HG03039 (cell line): ENCODE results near the gene STK4.

Source experiments
- ATAC-seq: cut with Tn5 transposase; IDR thresholded peaks from one replicate; pipeline ENCODE4 v1.9.1; 2021; ENCODE audit warnings: mild to moderate bottlenecking, moderate library complexity; ENCODE audit not compliant: unreplicated experiment

The STK4 gene

DNA sequence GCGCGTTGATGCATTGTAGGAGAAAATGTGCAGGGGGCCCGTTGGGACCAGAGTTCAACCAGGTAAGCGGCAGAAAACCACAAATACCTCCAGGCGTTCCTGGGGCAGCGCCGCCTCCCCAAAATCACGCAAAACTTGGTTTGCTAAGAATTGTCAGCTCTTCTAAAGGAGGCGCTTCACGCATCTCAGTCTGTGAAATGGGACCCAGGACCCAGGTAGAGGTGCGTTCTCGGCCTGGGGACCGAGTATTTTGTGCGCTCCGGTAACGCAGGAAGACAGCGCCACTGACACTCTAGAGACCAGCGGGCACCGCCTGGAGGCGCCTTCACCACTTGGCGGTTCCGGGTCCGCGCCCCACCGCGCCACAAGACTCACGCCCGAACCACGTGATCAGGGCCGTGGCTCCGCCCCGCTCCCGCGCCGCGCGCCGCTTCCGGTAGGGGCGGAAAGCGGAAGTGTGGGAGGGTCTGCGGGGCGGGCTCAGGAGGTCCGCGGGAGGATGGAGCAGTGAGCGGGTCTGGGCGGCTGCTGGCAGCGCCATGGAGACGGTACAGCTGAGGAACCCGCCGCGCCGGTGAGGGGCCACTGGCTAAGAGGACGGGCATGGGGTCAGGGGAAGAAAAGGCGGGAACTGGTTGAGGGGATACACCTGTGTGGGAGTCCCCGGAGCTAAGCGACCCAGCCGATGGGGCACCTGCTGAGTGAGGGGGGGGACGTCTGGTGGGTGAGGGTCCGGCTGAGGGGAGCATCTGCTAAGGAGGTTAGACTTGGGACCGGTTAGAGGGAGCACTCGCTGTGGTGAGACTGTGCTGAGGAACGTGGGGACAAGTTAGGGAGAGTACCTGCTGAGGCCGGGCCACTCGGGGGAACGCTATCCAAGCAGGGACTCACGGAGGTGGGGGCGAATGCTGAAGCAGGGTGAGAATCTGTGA lies at the start of gene STK4:
TSS of gene STK4 (plus strand) at position 483 of the 932 bp plus-strand sequence. CDS start at position 540, 57 bp downstream.
- peak; percentile 59 for ATAC-seq

DNA sequence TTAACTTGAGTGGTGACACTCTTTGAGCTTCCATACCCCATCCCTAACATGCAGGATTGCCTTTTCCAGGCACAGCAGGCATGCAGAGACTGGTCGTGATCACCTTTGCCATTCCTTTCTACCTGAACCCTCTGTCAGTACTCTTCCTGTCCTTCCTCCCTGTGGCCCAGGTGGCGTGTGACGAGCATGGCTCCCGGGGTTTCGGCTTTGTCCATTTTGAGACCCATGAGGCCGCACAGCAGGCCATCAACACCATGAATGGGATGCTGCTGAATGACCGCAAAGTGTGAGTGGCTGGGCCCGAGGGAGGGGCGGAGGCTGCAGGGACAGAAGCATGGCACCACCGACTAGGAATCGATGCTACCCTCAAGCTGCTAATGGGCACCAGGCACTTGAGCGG lies 49.7 kb upstream of the STK4 start:
- no peak for ATAC-seq

DNA sequence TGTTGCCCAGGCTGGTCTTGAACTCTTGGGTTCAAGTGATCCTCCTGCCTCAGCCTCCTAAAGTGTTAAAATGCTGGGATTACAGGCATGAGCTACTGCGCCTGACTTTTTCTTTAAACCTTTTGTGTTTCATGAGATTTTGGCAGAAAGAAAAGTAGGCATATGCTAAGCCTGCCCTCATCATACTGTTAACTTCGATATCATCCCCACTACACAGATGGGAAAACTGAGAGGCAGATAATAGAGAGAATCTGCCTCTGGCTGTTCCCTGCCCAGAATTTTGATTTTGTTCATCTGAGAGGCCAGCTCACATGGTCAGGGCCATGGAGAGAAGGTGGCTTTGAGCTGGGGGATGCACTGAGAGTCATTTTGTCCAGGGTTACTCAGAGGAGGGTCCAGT lies 48.9 kb upstream of the STK4 start:
- no peak for ATAC-seq

DNA sequence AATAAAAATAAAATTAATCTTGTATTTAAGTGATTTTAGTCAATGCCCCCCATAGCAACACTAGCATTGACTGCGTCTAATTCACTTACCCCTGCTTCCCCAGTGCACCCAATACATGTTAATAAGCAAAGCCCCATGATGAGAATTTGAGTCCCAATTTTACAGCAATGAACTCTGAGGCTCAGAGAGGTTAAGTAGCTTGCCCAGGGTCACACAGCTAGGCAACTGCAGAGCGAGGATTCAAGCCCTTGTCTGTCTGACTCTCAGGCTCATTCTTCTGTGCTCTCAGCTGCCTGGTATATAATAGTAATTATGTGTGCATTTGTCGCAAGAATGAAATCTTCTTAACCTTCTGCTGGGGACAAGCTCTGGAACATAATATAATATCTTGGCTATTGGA lies 48.0 kb upstream of the STK4 start:
- no peak for ATAC-seq

DNA sequence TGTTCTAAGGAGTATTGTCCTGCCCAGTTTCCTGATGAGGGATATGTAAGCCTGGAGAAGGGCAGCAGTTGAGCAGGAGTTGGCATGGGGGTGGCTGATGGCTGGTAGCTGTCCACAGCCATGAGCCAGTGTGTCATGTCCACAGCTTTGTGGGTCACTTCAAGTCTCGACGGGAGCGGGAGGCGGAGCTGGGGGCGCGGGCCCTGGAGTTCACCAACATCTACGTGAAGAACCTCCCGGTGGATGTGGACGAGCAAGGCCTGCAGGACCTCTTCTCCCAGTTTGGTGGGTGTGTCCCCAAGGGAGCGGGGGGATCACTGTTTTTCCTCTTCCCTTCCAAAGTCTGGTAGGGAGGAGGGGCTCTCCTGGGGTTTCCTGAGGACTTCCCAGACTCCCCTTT lies 47.6 kb upstream of the STK4 start:
- ATAC-seq = no peak

DNA sequence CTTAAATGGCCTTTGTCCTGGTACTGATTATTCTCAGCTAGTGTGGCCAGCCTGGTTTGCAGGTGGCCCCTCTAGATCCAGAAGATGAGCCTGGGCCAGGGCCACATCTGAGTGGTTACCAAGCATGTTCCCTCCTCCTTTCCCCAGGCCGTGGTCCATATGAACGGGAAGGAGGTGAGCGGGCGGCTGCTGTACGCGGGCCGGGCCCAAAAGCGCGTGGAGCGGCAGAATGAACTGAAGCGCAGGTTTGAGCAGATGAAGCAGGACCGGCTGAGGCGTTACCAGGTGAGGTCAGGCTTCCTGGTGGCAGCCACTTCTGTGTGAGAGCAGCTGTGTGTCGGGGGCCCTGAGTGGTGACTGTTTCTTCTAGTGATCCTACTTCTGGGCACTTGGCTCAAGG lies 44.9 kb upstream of the STK4 start:
- no peak for ATAC-seq

DNA sequence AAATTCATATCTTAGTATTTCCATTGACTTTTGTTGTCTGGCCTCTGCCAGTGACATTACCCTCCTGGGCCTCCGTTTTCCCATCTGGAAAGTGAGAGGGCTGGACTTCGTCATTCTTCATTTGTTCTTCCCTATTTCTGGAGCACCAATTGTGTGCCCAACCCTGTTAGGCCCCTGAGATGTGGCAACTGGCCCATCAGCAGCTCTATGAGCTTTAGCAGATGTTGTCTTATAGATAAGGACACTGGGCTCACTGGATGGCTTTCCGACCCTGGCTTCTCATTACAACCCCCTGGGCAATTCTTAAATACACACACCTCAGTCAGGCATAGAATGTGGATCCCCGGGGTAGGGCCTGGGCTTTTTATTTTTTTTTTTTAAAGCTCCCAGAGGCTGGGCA lies 41.8 kb upstream of the STK4 start:
- ATAC-seq = no peak

DNA sequence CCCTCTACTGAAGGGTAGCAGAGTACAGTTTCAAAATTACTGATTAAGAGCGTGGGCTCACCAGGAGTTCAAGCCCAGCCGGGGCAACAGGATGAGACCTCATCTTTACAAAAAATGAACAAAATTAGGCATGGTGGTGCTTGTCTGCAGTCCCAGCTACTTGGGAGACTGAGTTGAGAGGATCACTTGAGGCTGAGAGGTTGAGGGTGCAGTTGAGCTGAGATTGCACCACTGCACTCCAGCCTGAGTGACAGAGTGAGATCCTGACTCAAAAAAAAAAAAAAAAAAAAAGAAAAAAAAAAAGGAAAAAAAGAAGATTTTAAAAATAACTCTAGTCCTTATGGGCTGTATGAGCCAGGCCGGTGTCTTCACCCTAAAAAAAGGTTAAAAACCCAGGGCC lies 37.7 kb upstream of the STK4 start:
- ATAC-seq = no peak

DNA sequence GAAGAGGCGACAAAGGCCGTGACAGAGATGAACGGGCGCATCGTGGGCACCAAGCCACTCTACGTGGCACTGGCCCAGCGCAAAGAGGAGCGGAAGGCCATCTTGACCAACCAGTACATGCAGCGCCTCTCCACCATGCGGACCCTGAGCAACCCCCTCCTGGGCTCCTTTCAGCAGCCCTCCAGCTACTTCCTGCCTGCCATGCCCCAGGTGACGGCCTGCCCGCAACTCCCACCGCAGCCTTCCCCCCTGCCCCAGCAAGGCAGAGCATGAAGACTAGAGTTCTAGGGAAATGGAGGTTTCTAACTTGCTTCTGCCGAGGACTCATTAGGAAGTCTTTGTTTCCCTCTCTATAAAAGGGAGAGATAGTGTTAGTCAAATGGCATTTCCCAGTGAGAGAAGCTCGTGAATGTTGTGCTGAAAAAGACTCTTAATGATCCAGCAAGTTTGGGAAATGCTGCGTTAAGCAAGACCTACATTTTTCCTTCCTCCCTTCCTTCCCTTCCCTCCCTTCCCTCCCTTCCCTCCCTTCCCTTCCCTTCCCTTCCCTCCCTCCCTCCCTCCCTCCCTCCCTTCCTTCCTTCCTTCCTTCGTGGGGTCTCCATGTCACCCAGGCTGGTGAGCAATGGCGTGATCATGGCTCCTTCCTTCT lies 35.7 kb upstream of the STK4 start:
- no peak for ATAC-seq

DNA sequence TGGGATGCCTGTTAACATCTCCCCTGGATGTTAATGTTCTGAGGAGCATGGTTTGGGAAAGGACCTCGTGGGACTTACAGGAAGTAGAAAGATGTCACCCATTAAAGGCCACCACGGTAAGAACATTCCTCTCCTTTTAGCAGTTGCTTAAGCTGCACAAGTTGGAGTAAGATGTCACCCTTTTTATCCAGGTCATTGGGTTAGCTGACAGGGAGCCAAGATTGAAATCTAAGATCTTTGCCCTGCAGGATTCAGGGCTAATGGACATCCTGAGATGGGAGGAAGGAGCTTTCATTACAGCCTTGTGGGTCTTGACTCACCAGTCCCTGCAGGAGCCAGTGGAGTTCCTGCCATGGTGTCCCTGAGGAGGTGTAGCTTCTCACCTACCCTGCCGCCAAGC lies 34.4 kb upstream of the STK4 start:
- no peak for ATAC-seq

DNA sequence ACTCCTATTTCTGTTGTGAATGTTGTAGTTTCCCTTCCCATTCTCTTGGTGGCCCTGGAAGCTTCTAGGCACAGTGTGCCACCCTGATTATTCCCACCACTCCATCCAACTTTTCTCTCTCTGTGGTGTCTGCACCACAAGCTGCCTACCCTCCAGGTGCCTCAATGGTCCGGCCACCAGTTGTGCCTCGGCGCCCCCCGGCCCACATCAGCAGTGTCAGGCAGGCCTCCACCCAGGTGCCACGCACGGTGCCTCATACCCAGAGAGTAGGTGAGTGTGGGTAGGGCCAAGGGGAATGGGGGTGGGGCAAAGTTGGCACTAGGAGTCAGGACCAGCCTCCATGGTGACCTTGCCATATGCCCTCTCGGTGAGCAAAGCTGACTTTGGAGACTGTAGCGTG lies 33.4 kb upstream of the STK4 start:
- ATAC-seq = no peak

DNA sequence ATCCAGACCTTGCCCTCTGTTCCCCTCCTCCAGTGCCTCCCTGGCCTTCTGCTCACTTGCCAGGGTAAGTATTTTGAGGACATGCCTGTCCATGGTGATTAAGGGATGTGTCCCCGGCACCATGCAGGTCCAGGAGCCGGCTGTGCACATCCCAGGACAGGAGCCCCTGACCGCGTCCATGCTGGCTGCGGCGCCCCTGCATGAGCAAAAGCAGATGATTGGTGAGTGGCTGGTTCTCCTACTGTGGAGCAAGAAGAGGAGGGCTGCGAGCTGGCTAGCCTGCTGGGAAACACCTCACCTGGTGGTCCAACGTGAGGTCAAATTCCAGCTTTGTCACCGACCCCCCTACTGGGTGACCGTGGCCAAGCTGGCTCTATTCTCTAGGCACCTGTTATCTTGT lies 29.8 kb upstream of the STK4 start:
- ATAC-seq = no peak

DNA sequence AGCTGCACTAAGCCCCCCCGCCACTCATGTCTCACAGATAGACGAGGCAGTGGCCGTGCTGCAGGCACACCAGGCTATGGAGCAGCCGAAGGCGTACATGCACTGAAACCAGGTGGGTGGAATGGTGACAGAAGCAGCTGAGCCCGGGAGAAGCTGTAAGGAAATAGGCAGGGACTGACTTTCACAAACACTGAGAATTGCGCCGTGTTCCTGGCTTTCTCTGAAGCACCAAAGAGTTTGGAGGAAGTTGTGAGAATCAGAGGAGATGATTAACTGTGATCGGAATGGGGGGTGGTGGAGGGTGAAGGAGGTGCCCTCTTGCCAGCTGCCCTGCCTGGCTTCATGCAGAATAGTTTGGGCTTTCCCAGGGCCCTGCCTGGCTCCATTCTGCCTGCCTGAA lies 27.7 kb upstream of the STK4 start:
- ATAC-seq = no peak

DNA sequence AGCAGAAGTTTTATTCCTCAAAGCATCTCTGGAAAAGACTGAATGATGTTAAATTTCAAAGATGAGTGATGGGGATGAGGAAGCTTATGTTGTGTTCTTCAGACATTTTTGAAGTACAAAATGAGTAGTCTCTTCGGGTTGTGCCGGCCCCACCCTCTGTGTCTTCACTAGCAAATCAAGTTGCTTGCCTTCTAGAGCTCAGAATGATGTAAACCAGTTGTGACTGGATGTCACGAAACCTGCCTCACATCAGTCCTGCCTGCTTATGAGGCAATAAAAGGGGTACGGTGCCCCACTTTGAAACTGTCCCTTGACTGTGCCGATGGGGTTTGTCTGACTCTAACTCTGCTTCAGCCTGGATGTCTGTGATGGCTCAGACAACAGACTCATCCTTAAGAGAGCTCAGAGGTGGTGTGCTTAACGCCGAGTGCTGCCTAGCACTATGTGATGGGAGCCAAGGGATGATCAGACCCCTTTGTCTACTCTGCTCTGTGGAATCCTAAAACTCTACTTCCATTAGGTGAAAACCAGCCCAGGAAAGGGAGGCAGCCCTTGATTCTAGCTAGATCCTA lies 25.1 kb upstream of the STK4 start:
- ATAC-seq = no peak

DNA sequence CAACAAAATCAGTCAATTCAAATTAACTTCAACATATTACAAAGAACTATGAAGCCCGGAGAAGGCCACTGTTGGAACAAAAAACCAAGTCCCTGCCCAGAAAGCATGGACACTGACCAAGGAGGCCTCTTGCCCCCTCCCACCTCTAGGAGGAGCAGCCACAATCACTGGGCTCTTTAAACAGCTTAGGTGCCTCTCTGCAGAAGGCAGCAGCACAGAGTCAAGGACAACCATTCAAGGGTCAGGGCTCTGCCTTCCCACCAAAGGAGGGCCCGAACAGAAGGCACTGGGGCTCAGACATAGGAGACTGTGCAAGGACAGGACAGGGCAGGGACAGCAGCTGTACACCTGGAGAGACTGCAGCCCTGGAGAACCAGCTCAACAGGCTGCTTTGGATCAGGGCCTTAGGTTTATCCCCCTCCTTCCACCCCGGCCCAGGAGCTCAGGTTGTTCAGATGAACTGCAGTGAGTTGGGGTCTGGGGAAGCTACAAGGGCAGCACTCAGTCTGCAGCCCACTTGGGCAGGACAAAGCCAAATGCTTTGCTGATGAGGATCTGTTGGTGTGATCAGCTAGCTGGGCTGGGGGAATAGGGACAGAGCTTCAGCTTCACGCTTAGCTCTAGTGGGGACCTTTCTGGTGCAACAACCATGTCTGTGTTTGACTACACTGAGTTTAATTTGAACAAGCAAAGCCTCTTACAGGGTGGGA lies 23.9 kb upstream of the STK4 start:
- ATAC-seq = no peak

DNA sequence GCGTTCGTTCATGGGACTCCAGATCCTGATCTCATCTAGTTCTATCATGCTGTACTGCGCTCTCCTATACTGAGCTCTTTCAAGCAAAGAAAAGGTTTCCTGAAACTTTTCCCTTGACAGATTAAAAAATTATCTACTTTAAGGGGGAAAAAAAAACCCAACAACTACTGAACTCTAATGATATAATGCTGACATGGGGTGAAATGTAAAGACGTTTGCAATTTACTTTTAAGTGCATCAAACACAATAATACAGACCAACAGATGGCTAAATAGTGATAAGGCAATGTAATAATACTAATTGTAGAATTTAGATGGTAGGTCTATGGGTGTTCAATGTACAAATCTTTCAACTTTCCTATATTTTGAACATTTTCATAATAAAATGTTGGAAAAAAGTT lies 22.5 kb upstream of the STK4 start:
- ATAC-seq = no peak

DNA sequence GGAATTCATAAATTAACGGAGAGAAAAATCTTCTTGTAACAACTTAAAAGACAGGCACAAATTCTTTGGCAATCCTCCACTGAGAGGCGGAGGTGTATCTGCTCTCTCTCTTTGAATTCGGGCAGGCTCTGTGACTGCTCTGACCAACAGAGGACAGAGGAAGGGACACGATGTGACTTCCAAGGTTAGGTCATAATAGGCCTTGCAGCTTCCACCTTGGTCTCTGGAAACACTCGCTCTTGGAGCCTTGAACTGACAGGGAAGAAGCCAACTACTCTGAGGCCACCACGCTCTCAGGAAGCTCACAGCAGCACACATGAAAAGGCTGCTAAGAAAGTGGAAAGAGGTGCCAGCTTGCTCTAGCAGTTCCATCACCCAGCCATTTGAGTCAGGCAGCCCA lies 21.1 kb upstream of the STK4 start:
- no peak for ATAC-seq

DNA sequence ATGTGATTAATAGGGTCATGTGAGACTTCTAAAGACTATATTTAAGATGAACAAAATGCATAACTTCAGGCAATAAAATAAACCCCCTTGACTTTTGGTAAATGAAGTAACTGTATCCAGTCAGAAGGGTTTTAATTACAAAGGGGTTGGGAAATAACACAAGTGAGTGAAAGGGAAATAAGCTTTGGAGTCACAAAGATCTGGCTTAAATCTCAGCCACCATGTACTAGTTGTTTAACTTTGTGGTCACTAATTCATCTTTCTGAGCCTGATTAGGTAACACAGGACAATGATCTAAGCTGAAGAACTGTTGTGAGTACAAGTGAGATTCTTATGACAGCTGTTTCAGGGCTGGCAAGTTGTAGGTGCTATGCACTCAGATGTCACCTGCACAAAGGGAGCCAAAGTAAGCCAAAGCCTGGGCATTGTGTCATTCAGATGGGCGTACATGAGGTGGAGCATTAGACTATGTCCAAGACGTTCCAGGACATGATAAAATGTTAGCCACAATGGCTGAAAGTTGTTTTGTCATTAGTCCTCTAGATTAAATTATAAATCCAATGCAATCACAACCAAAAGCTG lies 19.9 kb upstream of the STK4 start:
- ATAC-seq = no peak

DNA sequence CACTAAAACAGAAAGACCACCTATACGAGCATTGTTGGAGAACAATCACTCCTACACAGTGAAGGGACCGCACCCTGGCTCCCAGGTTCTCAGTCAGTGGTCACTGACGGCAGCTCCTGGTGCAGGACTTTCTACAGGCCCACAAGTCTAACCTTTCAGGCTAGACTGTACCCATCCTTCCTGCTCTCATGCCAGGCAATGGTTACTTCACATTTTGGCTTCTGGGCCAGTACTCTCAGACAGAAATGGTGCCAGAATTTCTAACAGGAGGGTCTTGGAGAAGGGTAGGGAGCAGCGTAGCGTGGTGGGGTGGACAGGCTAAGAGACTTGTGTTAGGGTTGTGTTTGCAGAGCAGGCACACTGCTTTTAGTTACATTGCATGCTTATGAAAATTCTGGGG lies 18.2 kb upstream of the STK4 start:
- no peak for ATAC-seq

DNA sequence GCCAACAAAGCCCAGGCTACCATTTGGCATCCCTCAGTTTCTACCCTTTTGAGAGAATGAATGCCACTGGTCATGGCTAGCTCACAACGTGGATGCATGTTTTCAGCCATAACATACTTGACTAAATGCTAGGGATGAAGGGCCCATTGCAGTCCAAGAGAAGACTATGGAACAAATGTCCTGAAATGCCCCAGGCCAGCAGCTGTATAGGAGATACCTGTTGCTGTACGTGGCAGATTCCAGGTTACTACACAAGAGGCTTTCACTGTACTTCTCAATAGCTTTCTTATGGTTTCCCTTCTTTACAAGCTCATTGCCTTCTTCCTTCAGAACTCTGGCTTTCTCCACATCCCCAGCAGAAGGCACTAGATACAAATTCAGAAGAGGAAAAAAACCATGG lies 17.8 kb upstream of the STK4 start:
- no peak for ATAC-seq

DNA sequence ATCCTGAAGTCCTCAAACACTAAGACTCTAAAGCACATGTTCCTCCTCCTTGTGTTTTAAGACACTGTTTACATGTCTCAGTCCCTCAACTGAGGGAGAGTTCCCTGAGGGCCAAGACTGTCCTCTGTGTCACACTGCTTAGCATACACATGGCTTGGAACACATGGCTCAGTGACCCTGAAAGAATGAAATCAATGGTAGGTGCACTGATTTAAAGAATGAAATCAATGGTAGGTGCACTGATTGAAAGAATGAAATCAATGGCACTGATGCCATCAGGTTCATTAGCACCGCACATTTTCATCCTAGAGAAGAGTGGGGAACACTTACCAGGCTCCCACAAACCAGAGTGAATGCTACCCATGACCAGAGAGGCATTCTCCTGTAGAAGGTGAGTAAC lies 15.9 kb upstream of the STK4 start:
- ATAC-seq = no peak
